HG02642 (cell line): Measurements from ENCODE around the gene SLIT3.

Source experiments
- ATAC-seq: cut with Tn5 transposase; IDR thresholded peaks from one replicate; pipeline ENCODE4 v1.9.1; 2021; ENCODE audit warnings: mild to moderate bottlenecking; ENCODE audit not compliant: unreplicated experiment, poor library complexity

The SLIT3 gene

GRCh38 chr5:168681556-168682183 lies 619.3 kb downstream of the SLIT3 start:
- no peak for ATAC-seq

- no peak for ATAC-seq
Observed at GRCh38 chr5:168680395-168680794, 620.5 kb downstream of the SLIT3 start.

- peak; percentile 67 for ATAC-seq
Observed at GRCh38 chr5:168679515-168679920, 621.4 kb downstream of the SLIT3 start.

- ATAC-seq = no peak
Observed at GRCh38 chr5:168676501-168676900, 624.4 kb downstream of the SLIT3 start.

GRCh38 chr5:168675883-168676408 lies 625.0 kb downstream of the SLIT3 start:
- ATAC-seq = no peak

GRCh38 chr5:168674893-168675482 lies 626.0 kb downstream of the SLIT3 start:
- no peak for ATAC-seq

GRCh38 chr5:168672888-168673287 lies 628.1 kb downstream of the SLIT3 start:
- no peak for ATAC-seq

GRCh38 chr5:168672016-168672415 lies 628.9 kb downstream of the SLIT3 start:
- no peak for ATAC-seq

- no peak for ATAC-seq
Observed at GRCh38 chr5:168670881-168671575, 629.9 kb downstream of the SLIT3 start.

- no peak for ATAC-seq
Observed at GRCh38 chr5:168669668-168670378, 631.1 kb downstream of the SLIT3 start.

GRCh38 chr5:168669156-168669555 lies 631.8 kb downstream of the SLIT3 start:
- no peak for ATAC-seq

- ATAC-seq = no peak
Observed at GRCh38 chr5:168668078-168668477, 632.9 kb downstream of the SLIT3 start.

- ATAC-seq = no peak
Observed at GRCh38 chr5:168667301-168667840, 633.6 kb downstream of the SLIT3 start.

- no peak for ATAC-seq
Observed at GRCh38 chr5:168666356-168666755, 634.6 kb downstream of the SLIT3 start.

GRCh38 chr5:168663276-168664004 lies 637.5 kb downstream of the SLIT3 start:
- ATAC-seq = no peak

- no peak for ATAC-seq
Observed at GRCh38 chr5:168661593-168662485, 639.1 kb downstream of the SLIT3 start.

- no peak for ATAC-seq
Observed at GRCh38 chr5:168660691-168661090, 640.2 kb downstream of the SLIT3 start.

GRCh38 chr5:168659286-168659847 lies 641.6 kb downstream of the SLIT3 start:
- no peak for ATAC-seq

- ATAC-seq = no peak
Observed at GRCh38 chr5:168658394-168658793, 642.5 kb downstream of the SLIT3 start.
